Right atrium auricular region (tissue), 2 donors: ENCODE data around the gene CRISP2. TPM values are rescaled to one million over a fixed set of nuclear protein-coding genes. Genes with fewer than 3 reads are reported as not detected.
"Not testable (repeated sequence)": the region's sequence is repeated elsewhere in the genome, so short reads cannot be mapped to it uniquely, and the experiment has no call there.

Experiments used
- DNase-seq: peaks from one replicate; pipeline ENCODE4 v3.0.0-alpha.2; 2019; ENCODE audit warnings: low spot score
- H3K27ac ChIP-seq, 2 donors: fragments of 200-600 bp; sonication (generic); 1 replicate in 1 of 2; 2 replicates in 1 of 2; pipeline ENCODE4 v1.5.1; 2016 to 2019
- H3K27me3 ChIP-seq, 2 donors: fragments of 200-600 bp; sonication (generic); one replicate each; pipeline versions ENCODE4 v1.5.1 to v1.6.0; 2017 to 2019
- H3K36me3 ChIP-seq: fragments of 200-600 bp; sonication (generic); one replicate; pipeline ENCODE4 v1.5.1; 2016
- H3K4me1 ChIP-seq, 2 donors: fragments of 200-600 bp; sonication (generic); one replicate each; pipeline versions ENCODE4 v1.5.1 to v1.6.0; 2017 to 2019
- H3K4me3 ChIP-seq, 2 donors: fragments of 200-600 bp; sonication (generic); 1 replicate in 1 of 2; 2 replicates in 1 of 2; pipeline ENCODE4 v1.5.1; 2017 to 2019; ENCODE audit warnings: mild to moderate bottlenecking in 1 of 2, moderate library complexity in 1 of 2
- H3K9me3 ChIP-seq, 2 donors: fragments of 200-600 bp; sonication (generic); one replicate each; pipeline ENCODE4 v1.5.1; 2019
- total RNA-seq, 2 donors: library from RNA; depleted of rRNA; stranded (reverse); fragments of >200 nt; gene quantifications; one replicate each; pipeline ENCODE4 v1.1.0, GENCODE V29; 2016
- TF ChIP-seq, protein P1 (sequence below), 2 donors: fragments of 200-600 bp; sonication (generic); IDR thresholded peaks; one replicate each; pipeline ENCODE4 v1.5.1; 2019; ENCODE audit warnings: antibody characterized with exemption in 2 of 2

The CRISP2 gene
- total RNA-seq, 2 donors from 2014 or later: not detected

DNA sequence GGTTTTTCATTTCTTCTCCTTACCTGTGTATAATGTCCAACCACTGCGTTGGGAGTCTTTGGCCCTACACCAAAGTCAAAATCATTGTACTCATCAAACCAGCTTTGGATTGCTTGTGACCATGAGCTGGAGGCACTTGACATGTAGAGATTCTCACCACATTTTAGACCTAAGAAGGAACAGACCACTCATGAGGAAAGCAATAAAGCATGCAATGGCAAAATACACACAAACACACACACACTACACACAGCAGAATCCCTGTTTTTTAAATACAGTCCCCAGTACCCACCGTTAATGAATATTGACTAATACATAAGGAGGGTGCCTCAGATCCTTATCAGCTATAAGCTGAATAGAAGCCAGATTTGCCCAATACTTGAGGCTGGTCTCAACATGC, 20.3 kb upstream of the CRISP2 start:
- Histone ChIP-seq H3K36me3 (no peaks in the 10 kb centered on the region), H3K27me3 (no peaks in the 10 kb centered on the region), H3K4me1 (no peaks in the 10 kb centered on the region), H3K9me3 (no peaks in the 10 kb centered on the region), H3K4me3 (no peak overlapping the region), H3K27ac (no peak overlapping the region)
- no peak for DNase-seq
- TF ChIP-seq, protein P1, sequence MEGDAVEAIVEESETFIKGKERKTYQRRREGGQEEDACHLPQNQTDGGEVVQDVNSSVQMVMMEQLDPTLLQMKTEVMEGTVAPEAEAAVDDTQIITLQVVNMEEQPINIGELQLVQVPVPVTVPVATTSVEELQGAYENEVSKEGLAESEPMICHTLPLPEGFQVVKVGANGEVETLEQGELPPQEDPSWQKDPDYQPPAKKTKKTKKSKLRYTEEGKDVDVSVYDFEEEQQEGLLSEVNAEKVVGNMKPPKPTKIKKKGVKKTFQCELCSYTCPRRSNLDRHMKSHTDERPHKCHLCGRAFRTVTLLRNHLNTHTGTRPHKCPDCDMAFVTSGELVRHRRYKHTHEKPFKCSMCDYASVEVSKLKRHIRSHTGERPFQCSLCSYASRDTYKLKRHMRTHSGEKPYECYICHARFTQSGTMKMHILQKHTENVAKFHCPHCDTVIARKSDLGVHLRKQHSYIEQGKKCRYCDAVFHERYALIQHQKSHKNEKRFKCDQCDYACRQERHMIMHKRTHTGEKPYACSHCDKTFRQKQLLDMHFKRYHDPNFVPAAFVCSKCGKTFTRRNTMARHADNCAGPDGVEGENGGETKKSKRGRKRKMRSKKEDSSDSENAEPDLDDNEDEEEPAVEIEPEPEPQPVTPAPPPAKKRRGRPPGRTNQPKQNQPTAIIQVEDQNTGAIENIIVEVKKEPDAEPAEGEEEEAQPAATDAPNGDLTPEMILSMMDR (IDR thresholded peaks at IDR 0.05): no peak

DNA sequence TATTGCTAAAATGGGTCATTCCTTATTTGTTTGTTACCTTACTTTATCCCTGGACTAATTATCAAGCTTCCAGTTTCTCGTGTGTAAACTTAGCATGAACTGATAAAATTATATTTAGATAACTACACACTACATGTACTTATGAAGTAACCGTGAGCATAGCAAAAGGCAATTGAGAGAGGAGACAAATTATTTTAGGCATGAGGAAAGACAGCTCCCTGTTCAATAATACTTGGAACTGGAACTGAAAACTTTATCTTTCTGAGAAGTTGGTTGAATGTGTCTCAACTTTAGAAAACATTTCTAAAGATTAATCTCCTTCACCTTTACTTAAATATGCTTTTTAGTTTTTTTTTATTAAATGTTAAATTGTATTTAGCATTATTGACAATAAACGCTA, 19.4 kb upstream of the CRISP2 start:
- DNase-seq: no peak
- H3K4me1 ChIP-seq: no peaks in the 10 kb centered on the region
- no peaks in the 10 kb centered on the region for H3K9me3 ChIP-seq
- H3K4me3 ChIP-seq: no peak overlapping the region
- no peaks in the 10 kb centered on the region for H3K27me3 ChIP-seq
- no peak overlapping the region for H3K27ac ChIP-seq
- TF ChIP-seq, protein P1 (IDR thresholded peaks at IDR 0.05): no peak
- no peaks in the 10 kb centered on the region for H3K36me3 ChIP-seq

DNA sequence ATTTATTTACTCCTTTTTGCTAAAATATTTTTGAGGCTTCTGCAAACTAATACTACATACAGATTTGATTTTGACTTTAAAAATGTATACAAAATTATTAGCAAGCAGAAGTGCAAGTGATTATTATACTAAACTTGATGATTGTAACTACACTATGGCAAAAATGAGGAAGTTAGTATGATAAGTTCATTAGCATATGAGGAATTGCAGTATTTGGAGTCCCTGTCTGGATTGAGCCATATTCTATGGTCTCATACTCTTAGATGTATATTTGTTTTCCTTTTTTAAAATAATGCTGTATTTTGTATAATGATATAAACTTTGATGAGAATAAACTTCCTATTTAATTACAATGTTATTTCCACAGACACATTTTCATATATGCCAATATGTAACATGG, 16.9 kb upstream of the CRISP2 start:
- Histone ChIP-seq H3K4me3 (no peak overlapping the region), H3K4me1 (no peaks in the 10 kb centered on the region), H3K9me3 (no peaks in the 10 kb centered on the region), H3K27me3 (no peaks in the 10 kb centered on the region), H3K27ac (no peak overlapping the region), H3K36me3 (no peaks in the 10 kb centered on the region)
- DNase-seq: no peak
- TF ChIP-seq, protein P1 (IDR thresholded peaks at IDR 0.05): no peak

DNA sequence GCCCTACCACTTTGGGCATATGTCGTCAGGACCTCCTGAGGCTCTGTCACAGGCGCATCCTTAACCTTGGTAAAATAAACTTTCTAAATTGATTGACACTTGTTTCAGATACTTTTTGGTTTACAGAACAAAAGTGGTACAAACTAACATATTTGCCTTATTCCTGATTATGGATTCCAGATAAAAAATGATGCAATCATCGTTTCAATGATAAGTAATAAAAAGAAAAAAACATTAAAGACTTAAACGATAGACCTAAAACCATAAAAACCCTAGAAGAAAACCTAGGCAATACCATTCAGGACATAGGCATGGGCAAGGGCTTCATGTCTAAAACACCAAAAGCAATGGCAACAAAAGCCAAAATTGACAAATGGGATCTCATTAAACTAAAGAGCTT, 10.6 kb upstream of the CRISP2 start:
- H3K9me3 ChIP-seq, DNase-seq, H3K4me1 ChIP-seq, H3K27ac ChIP-seq, H3K36me3 ChIP-seq, H3K27me3 ChIP-seq, H3K4me3 ChIP-seq: not testable (repeated sequence)

DNA sequence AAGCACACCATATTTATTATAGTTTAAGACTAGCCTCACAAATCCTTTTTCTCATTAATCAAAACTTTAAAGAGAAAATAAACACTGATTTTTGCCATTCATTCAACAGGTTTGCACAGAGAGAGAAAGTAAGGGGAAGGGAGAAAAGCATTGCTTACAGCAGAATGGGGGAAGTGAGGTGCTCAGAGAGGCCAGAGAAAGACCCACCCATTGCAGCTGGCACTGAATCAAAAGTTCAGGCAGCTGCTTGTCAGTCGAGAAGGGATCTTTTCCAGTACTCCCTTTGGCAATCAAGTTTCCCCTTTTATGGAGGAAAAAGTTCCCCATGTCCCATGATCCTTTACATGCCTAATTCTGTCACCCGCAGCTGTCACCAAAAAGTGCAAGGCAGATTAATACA, 8.0 kb upstream of the CRISP2 start:
- no peak for DNase-seq
- Histone ChIP-seq H3K4me3 (no peak overlapping the region), H3K27ac (no peak overlapping the region), H3K4me1 (no peaks in the 10 kb centered on the region), H3K9me3 (no peaks in the 10 kb centered on the region), H3K36me3 (no peaks in the 10 kb centered on the region), H3K27me3 (no peaks in the 10 kb centered on the region)
- TF ChIP-seq, protein P1 (IDR thresholded peaks at IDR 0.05): no peak

DNA sequence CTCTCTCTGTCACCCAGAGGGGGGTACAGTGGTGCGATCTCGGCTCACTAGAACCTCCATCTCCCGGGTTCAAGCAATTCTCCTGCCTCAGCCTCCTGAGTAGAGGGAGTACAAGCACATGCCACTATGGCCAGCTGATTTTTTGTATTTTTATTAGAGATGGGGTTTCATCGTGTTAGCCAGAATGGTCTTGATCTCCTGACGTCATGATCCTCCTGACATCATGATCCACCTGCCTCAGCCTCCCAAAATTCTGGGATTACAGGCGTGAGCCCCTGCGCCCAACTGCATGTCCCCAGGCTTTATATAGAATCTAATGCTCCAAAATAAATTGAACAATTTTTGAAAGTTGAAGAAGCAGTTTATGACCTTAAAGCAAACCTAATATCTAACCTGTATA, 7.0 kb upstream of the CRISP2 start:
- Histone ChIP-seq H3K36me3 (no peaks in the 10 kb centered on the region), H3K9me3 (no peaks in the 10 kb centered on the region), H3K4me3 (no peak overlapping the region), H3K27me3 (no peaks in the 10 kb centered on the region), H3K4me1 (no peaks in the 10 kb centered on the region), H3K27ac (no peak overlapping the region)
- DNase-seq: no peak
- TF ChIP-seq, protein P1 (IDR thresholded peaks at IDR 0.05): no peak
